ENCODE measurements around the gene WAS. TPM values are rescaled to one million over a fixed set of nuclear protein-coding genes. Genes with fewer than 3 reads are reported as not detected.
"Not testable (repeated sequence)": the region's sequence is repeated elsewhere in the genome, so short reads cannot be mapped to it uniquely, and the experiment has no call there.

The WAS gene
- total and polyA plus RNA-seq, 3 donors from 2014 or later = 2.5 to 5.5 (median 4.7) TPM

GRCh38 chrX:48649102-48649501, 34.5 kb upstream of the WAS start:
- Histone ChIP-seq H3K4me1 (peaks cover 3% of the 10 kb centered on the region), H3K9me3 (no peaks in the 10 kb centered on the region), H3K4me3 (no peak overlapping the region), H3K36me3 (ENCODE audit: low read depth, missing control alignments) (no peaks in the 10 kb centered on the region), H3K27ac (no peak overlapping the region), H3K27me3 (no peaks in the 10 kb centered on the region)
- DNase-seq = no peak
- intact Hi-C loops (cut with DNase I; ENCODE audit: low total_unique reads) = no loop called here
- WGBS, 2 donors = 55 to 81% methylated on average over 3 of the region's 3 CpGs
- TF ChIP-seq CTCF (IDR thresholded peaks at IDR 0.05) (no peak), POLR2A (IDR thresholded peaks at IDR 0.05) (no peak)

- H3K4me3 ChIP-seq; intact Hi-C loops (cut with DNase I; ENCODE audit: low total_unique reads); H3K36me3 ChIP-seq (ENCODE audit: low read depth, missing control alignments); H3K27me3 ChIP-seq; H3K27ac ChIP-seq; DNase-seq; H3K4me1 ChIP-seq; H3K9me3 ChIP-seq: not testable (repeated sequence)
- WGBS, 2 donors = 74 to 87% methylated on average over 5 of the region's 5 CpGs
Observed at GRCh38 chrX:48652055-48652579, 31.5 kb upstream of the WAS start.

- H3K27me3 ChIP-seq; DNase-seq; H3K36me3 ChIP-seq (ENCODE audit: low read depth, missing control alignments); H3K4me3 ChIP-seq; H3K4me1 ChIP-seq; H3K9me3 ChIP-seq; intact Hi-C loops (cut with DNase I; ENCODE audit: low total_unique reads); H3K27ac ChIP-seq: not testable (repeated sequence)
- 59 to 67% methylated on average over 3 to 19 of the region's 19 CpGs for WGBS, 2 donors
Observed at GRCh38 chrX:48654746-48655145, 28.9 kb upstream of the WAS start.

GRCh38 chrX:48659686-48660085, 23.9 kb upstream of the WAS start:
- H3K27ac ChIP-seq; DNase-seq; intact Hi-C loops (cut with DNase I; ENCODE audit: low total_unique reads); H3K36me3 ChIP-seq (ENCODE audit: low read depth, missing control alignments); H3K9me3 ChIP-seq; H3K27me3 ChIP-seq; H3K4me1 ChIP-seq; H3K4me3 ChIP-seq: not testable (repeated sequence)
- no CpG with 5 or more reads among the region's 34 CpGs for WGBS, 2 donors

GRCh38 chrX:48663241-48663640, 20.4 kb upstream of the WAS start:
- no peaks in the 10 kb centered on the region for H3K9me3 ChIP-seq
- TF ChIP-seq POLR2A (IDR thresholded peaks at IDR 0.05) = no peak
- TF ChIP-seq CTCF (IDR thresholded peaks at IDR 0.05) = no peak
- DNase-seq = no peak
- H3K27ac ChIP-seq = no peak overlapping the region
- H3K4me1 ChIP-seq = no peaks in the 10 kb centered on the region
- H3K27me3 ChIP-seq = no peaks in the 10 kb centered on the region
- intact Hi-C loops (cut with DNase I; ENCODE audit: low total_unique reads) = no loop called here
- H3K4me3 ChIP-seq = no peak overlapping the region
- H3K36me3 ChIP-seq (ENCODE audit: low read depth, missing control alignments) = no peaks in the 10 kb centered on the region
- 83 to 100% methylated on average over 1 of the region's 1 CpG for WGBS, 2 donors

- 88 to 100% methylated on average over 1 of the region's 1 CpG for WGBS, 2 donors
Observed at GRCh38 chrX:48664156-48664555, 19.4 kb upstream of the WAS start.

More at GRCh38 chrX:48664156-48664555, 19.4 kb upstream of the WAS start:
- TF ChIP-seq CTCF (IDR thresholded peaks at IDR 0.05) = no peak
- no peak for TF ChIP-seq POLR2A (IDR thresholded peaks at IDR 0.05)
- H3K27me3 ChIP-seq = no peaks in the 10 kb centered on the region
- DNase-seq = no peak
- intact Hi-C loops (cut with DNase I; ENCODE audit: low total_unique reads) = no loop called here
- H3K27ac ChIP-seq = no peak overlapping the region
- H3K36me3 ChIP-seq (ENCODE audit: low read depth, missing control alignments) = no peaks in the 10 kb centered on the region
- no peak overlapping the region for H3K4me3 ChIP-seq
- H3K9me3 ChIP-seq = no peaks in the 10 kb centered on the region
- H3K4me1 ChIP-seq = no peaks in the 10 kb centered on the region
